ENCODE data around the gene LYPD6B. TPM values are rescaled to one million over a fixed set of nuclear protein-coding genes. Genes with fewer than 3 reads are reported as not detected.

Gene LYPD6B
- total RNA-seq, 1 experiment from 2014 or later = 2.0 TPM

DNA sequence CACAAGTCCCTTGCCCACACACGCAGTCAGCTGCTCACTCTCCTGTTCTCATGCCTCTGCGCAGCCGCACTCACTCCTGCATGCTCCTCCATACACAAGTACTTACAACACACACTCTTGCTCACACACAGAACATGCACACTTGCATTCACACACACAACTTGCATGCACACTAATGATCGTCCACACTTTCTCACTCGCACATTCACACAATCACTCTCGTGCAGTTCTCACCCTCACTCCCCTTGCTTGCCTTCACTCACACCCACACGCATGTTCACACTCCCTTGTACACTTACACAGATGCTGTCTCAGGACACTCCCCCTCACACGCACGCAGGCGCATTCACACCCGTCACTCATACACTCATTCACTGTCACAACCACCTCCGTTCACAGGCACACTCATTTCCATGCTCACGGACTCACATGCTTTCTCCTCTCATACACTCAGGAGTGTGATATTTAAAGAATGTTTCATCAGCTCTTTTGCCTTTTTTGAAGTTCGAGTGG lies 36.1 kb upstream of the LYPD6B start:
- Histone ChIP-seq H3K56ac (ENCODE audit: insufficient read length, low read depth, low read length) (no peak overlapping the region), H4K8ac (replicated peaks; ENCODE audit: insufficient read length, low read depth, low read length) (no peak overlapping the region), H3K79me2 (ENCODE audit: insufficient read depth, low read length) (no peaks in the 10 kb centered on the region), H3K4me2 (ENCODE audit: insufficient read depth, insufficient read length, low read length) (no peak overlapping the region), H3K23me2 (ENCODE audit: insufficient read length, low read depth, low read length, poor library complexity, severe bottlenecking) (peaks cover 3% of the 10 kb centered on the region), H3K9ac (ENCODE audit: extremely low read depth, insufficient read length, low read length) (no peak overlapping the region), H2AFZ (ENCODE audit: low read length) (no peak overlapping the region), H3K9me3 (ENCODE audit: control insufficient read depth, low read depth, low read length) (peaks cover 13% of the 10 kb centered on the region), H4K5ac (ENCODE audit: insufficient read length, low read depth, low read length) (no peak overlapping the region), H3K14ac (ENCODE audit: insufficient read depth, low read length) (no peak overlapping the region), H2BK120ac (ENCODE audit: low read depth, low read length, poor library complexity, severe bottlenecking) (no peak overlapping the region), H3K79me1 (ENCODE audit: insufficient read depth, low read depth, low read length, poor library complexity, severe bottlenecking) (no peaks in the 10 kb centered on the region), H2BK12ac (ENCODE audit: insufficient read length, low read depth, low read length) (no peak overlapping the region), H3K18ac (ENCODE audit: insufficient read length, low read depth, low read length) (no peak overlapping the region), H3K27me3 (ENCODE audit: insufficient read depth, low read length) (no peaks in the 10 kb centered on the region), H2BK15ac (ENCODE audit: low read depth, low read length) (no peak overlapping the region), H2AK5ac (ENCODE audit: insufficient read length, low read length) (no peak overlapping the region), H3T11ph (ENCODE audit: low read length) (no peak overlapping the region), H3K4ac (ENCODE audit: low read depth, low read length) (no peak overlapping the region), H4K91ac (ENCODE audit: insufficient read length, low read depth, low read length) (no peak overlapping the region), H4K20me1 (ENCODE audit: control insufficient read depth, insufficient read depth, insufficient read length) (no peaks in the 10 kb centered on the region), H3K4me1 (ENCODE audit: insufficient read depth, low read length) (peaks cover 16% of the 10 kb centered on the region), H2BK20ac (ENCODE audit: low read depth, low read length, poor library complexity, severe bottlenecking) (no peak overlapping the region), H3K23ac (ENCODE audit: insufficient read length, low read depth, low read length) (no peak overlapping the region), H3K27ac (ENCODE audit: insufficient read length, low read depth, low read length) (no peak overlapping the region), H2BK5ac (ENCODE audit: insufficient read length, low read length) (no peak overlapping the region)
- no peaks in the 10 kb centered on the region for H3K27me3 Mint-ChIP-seq (ENCODE audit: low read depth)
- TF ChIP-seq, protein P1, sequence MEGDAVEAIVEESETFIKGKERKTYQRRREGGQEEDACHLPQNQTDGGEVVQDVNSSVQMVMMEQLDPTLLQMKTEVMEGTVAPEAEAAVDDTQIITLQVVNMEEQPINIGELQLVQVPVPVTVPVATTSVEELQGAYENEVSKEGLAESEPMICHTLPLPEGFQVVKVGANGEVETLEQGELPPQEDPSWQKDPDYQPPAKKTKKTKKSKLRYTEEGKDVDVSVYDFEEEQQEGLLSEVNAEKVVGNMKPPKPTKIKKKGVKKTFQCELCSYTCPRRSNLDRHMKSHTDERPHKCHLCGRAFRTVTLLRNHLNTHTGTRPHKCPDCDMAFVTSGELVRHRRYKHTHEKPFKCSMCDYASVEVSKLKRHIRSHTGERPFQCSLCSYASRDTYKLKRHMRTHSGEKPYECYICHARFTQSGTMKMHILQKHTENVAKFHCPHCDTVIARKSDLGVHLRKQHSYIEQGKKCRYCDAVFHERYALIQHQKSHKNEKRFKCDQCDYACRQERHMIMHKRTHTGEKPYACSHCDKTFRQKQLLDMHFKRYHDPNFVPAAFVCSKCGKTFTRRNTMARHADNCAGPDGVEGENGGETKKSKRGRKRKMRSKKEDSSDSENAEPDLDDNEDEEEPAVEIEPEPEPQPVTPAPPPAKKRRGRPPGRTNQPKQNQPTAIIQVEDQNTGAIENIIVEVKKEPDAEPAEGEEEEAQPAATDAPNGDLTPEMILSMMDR (conservative IDR thresholded peaks at IDR 0.05) = no peak
- no peak overlapping the region for H3K4me3 Mint-ChIP-seq
- 100% methylated on average over 3 of the region's 14 CpGs for WGBS (ENCODE audit: extremely low coverage, insufficient read length, low lambda C conversion rate)
- DNase-seq = no peak
- H3K4me1 Mint-ChIP-seq = peaks cover 58 to 59% of the 10 kb centered on the region in 2 experiments
- H3K36me3 Mint-ChIP-seq (ENCODE audit: insufficient read depth in 1 of 3, low read depth in 3 of 3) = peaks cover 57 to 67% (median 60%) of the 10 kb centered on the region in 3 experiments
- peaks cover 6 to 25% of the 10 kb centered on the region in 2 experiments for H3K9me3 Mint-ChIP-seq
- peak overlapping the region in 2 of 3 experiments; percentile 1 to 65; a peak in 4 of 7 replicates for H3K27ac Mint-ChIP-seq

Data from H9 (cell line).